CD4-positive, alpha-beta T cell treated with Interleukin-4 for 4 hours (primary cell): ENCODE measurements around the gene CAPN9.
"Not testable (repeated sequence)": the region's sequence is repeated elsewhere in the genome, so short reads cannot be mapped to it uniquely, and the experiment has no call there.

Source experiments
- DNase-seq: peaks from one replicate; pipeline ENCODE4 v3.0.0-alpha.2; 2020

Gene CAPN9

DNA sequence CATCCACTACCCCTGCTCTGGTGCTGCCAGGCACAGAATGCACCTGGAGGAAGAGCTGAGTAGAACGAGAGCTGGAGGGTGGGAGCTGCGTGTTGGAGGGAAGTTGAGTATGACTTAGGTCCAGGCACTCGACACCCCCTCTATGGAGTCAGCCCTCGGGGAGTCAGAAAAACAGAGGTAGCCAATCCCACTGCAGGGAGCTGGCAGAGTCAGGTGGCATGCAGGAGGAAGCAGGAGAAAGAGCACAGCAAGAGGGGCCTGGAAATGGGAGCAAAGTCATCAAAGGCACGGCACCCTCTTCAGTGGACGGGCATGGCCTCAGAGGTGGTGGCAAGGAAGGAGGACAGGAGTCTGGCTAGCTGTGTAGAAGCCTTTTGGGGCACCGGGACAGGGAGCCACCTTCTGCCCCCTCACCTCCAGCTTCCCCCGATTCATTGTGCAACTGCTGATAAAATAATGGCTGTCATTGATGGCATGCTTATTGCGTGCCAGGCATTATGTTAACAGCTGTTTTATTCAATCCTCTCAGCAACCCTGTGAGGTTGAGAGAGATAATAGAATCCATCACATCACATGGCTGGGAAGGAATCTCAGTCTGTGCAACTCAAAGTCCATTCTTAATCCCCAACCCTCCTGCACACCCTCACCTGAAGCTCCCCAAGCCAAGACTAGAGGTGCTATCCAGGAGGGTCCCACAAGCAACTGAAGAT, 79.1 kb downstream of the CAPN9 start:
- no peak for DNase-seq

DNA sequence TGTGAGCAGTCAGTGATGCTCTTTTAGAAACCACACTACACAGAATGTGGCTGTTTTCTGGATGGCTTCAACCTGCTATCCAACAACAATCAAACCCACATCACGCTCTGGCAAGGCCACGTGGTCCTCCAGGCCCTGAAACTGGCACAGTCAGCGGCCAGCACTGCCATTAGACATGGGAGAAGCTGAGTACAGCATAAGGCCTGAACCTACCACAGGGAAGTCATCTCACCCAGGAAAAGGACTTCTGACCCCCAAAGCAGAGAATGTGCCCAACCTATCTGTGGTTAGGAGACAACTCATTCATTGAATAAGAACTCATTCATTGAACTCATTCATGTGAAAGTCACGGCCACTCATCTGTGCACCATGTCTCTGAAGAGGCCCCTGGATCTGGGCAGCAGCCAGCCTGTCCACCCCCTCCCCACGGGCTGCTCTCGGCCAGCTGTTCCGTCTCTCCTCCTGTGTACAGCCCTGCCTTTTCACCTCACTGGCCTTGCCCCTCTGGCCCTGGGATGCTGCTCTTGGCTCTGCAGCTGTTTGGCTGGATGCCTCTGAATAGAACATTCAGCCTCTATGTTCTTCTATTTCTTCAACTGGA, 80.0 kb downstream of the CAPN9 start:
- no peak for DNase-seq

DNA sequence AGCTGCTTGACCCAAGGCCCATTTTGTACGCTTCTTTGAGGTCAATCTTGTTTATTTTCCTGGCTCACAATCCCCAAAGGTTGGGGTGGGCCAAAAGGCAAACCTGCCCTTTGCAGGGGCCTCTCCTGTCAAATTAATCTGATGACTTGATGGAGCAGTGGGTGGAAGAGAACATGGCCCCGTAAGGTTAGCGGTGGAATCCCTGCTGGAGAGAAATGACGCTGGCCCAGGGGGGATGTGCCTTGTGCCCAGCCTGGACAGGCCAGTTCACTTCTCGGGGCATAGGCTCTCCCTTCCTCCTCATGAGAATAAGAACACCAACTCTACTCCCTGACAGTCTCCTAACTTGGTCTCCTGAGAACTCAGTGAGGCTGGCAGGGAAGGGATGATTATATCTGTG, 80.6 kb downstream of the CAPN9 start:
- DNase-seq, result no peak

DNA sequence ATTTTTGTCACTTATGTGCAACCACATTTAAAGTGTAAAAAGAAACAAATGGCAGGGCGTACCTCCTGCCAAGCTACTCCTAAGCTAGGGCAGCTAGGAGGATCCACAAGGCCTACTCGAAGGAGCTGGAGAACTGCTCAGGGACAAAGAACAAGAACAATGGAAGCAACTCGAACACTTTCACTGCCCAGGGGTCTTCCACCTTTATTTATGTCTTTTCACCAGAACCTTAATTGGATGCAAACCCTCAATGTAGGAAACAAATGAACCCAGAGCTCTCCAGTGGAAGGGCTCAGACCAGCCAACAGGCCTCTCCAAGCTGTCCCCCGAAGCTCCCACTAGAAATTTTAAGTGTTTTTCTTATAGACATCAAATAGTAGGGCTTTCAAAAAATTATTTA, 81.2 kb downstream of the CAPN9 start:
- DNase-seq, result no peak

DNA sequence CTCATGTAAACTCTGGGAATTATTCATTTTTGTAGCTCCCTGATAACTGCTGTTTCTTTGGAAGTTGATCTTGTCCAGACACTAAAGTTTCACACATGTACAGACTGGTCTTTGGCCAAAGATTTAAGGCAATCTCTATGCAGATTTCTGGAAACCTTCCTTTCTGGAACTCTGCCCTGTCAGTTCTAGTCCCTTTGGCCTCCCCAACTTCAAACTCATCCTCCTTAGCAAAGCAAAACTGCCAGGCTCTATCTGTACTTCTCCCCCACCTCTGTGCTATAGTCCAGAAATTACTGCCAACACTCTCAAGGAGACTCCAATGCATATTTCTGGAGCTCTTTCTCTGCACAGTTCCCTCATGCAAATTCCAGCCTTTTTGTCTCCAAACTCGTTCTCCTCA, 84.6 kb downstream of the CAPN9 start:
- DNase-seq, result no peak

DNA sequence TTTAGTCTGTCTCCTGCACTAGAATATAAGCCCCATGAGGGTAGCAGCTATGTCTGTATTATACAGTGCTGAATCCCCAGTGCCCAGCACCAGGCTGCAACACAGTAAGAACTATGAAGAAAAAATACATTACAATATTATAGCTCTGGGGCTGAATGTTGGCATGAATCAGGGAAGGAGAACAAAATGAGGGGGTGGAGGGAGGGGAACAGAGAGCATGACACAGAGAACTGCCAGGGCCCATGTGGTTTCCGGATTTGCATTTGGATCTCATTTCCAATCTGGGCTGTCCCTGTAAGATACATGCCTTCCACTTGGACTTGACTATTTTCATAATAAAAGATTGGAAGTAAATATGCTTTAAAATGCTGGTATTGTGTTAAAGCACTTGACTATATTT, 85.3 kb downstream of the CAPN9 start:
- DNase-seq, result no peak

DNA sequence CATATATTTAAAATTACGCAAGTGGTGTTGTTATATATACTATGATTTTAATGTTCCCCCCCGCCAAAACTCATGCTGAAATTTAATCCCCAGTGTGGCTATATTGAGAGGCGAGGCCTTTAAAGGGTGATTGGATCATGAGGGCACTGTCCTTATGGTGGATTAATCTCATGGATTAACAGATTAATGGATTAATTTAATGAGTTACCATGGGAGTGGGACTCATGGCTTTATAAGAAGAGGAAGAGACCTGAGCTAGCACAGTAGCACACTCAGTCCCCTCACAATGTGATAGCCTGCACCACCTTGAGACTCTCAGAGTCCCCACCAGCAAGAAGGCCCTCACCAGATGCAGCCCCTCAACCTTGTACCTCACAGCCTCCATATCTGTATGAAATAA, 86.3 kb downstream of the CAPN9 start:
- DNase-seq, result no peak

DNA sequence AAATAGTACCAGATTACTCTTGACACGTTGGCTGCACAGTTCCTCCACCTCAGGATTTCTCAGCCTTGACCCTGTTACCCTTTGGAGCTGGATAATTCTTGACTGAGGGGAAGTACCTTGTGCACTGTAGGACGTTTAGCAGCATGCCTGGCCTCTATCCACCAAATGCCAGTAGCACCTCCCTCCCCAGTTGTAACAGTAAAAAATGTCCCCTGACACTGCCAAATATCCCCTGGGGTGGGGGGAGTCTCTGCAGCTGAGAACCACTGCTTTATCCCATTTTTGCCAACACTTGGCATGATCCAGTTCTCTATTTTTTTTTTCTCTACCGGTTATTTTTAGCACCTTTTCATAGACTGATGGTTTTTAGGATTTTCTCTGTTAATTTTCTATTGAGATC, 87.1 kb downstream of the CAPN9 start:
- DNase-seq, result no peak

DNA sequence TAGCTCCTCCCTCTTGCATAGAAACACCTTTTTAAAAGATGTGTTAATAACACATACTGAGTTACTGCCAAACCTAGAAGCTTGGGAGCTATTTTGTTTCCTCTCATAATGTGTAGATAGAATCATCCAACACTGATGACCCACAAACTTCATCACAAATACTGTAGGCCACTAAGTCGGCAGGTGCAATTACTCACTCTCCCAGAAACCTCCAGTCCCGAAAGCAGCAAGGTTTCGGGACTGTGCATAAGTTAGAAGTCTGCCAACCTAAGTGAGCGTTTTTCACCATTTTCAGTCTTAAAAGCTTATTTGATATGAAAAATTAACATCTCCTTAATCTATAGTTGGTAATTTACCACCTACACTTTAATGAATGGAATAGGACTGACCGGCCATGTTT, 89.2 kb downstream of the CAPN9 start:
- DNase-seq, result no peak

DNA sequence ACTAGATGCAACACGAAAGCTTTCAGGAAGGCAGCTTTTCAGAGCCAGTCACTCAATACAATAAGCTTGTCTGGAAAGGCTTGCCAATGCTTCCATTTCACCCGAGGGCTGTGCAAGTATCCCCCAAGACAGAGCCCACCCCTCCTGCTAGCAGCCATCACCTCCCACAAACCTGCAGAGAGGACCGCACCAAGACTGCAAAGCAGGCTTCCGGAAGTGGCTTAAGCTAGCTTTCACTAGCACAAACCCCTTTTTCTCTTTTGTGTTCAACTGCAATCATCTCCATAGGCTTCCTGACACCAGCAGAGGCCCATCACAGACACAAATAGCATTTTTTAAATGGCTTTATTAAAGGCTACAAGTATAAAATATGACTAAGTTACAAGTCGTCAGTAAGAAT, 89.6 kb downstream of the CAPN9 start:
- DNase-seq, result no peak

DNA sequence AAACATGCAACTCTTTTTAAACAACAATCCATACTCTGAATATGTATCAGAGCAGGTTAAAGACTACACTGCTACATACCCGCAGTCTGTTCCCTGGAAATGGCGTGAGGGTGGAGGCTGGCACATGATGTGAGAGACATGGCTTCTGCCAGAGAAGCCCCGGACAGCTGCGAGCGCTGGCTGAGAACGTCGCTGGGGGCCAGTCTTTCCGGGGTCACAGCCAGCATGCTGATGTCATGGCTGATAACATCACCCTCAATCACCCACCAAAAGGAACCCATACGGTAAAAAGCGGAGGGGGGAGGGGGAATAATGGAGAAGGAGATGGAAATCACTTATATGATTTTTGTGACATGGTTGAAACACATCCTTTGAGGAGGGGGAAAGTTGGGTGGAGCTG, 92.0 kb downstream of the CAPN9 start:
- DNase-seq, result no peak

DNA sequence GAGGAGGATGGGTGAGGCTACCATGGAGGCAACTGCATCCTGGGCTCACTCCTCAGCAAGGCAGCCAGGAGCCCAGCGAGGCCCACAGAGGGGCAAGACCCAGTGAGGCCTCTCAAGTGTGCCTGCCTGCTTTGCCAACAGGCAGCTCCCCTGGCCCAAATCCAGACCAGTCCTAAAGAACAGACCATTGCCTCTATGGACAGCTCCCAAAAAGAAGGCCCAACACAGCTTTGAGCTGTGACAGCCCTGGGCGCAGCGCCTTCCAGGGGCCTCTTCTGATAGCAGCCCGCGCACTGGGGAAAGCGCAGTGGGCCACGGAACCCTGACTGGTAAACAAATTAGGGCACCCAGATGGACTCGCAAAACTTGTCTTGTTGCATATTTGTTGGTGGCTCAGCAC, 95.6 kb downstream of the CAPN9 start:
- no peak for DNase-seq

DNA sequence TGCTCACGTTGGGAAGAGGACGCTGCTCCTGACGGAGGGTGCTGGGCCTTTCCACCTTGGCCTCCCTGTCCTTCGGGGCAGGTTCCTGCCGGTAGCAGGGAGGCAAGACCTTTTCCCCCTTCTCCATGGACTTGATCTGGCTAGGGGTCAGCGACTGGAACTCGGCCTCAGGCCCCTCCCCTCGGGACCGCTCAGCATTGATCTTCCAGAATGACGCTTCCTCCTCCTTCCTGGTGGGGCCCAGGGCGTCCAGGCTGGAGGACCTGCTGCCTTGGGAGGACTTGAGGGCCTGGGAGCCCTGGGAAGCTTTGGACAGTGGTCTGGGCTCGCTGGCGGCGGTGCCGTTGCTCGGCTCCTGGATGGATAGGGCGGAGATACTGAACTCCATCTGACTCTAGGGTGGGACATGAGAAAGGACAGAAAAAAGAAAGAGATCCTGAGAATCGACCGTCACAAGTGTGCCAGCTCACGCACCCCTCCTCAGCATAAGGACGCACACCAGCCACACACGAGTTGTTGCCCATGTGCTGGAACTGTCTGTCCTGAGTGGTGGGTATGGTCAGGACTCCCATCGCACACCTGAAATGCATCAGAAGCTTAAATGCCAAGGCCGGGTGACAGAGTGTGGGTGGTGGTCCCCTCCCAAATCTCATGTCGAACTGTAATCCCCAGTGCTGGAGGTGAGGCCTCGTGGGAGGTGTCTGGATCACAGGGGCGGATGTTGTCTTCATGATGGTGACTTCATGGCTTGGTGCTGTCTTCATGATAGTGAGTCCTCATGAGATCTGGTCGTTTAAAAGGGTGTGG, 96.5 kb downstream of the CAPN9 start:
- DNase-seq, result no peak

DNA sequence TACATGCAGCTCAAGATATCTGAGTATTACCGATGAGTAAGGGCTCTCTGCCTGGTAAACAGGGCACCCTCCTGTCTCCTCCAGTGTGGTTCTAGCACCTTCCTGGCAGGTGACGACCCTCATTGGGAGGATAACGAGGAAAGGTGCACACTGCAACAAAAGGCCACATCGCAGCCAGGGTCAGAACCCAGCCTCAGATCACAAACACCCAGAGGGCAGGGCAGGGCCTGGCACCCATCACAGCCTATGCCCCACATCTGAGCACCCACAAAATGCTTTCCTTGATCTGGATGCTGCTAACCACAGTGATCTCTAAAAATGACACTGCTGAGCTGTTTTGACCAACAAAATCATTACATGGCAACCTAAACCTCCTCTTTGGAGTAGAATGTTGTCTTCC, 97.4 kb downstream of the CAPN9 start:
- no peak for DNase-seq

DNA sequence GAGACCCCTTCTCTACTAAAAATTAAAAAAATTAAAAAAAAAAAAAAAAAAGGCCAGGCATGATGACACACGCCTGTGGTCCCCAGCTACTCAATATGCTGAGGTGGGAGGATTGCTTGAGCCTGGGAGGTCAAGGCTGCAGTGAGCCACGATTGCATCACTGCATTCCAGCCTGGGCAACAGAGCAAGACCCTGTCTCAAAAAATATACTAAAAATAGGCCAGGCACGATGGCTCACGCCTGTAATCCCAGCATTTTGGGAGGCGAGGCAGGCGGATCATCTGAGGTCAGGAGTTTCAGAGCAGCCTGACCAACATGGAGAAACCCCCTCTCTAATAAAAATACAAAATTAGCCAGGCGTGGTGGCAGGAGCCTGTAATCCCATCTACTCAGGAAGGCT, 98.0 kb downstream of the CAPN9 start:
- not testable (repeated sequence) for DNase-seq

DNA sequence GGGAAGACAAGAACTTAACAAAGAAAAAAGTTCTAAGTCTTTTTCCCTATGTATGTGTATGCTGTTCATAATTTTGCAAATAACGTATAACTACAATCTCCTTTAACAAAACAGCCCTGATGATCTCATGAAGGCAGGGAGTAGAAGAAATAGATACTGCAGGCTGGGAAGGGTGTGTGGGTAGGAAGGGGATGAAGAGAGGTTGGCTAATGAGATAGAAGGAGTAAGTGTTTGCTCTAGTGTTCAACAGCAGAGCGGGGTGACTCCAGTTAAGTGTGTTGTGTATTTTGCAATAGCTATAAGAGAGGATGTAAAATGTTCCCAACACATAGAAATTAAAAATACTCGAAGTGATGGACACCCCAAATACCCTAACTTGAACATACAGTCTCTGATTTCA, 101.0 kb downstream of the CAPN9 start:
- DNase-seq, result no peak

DNA sequence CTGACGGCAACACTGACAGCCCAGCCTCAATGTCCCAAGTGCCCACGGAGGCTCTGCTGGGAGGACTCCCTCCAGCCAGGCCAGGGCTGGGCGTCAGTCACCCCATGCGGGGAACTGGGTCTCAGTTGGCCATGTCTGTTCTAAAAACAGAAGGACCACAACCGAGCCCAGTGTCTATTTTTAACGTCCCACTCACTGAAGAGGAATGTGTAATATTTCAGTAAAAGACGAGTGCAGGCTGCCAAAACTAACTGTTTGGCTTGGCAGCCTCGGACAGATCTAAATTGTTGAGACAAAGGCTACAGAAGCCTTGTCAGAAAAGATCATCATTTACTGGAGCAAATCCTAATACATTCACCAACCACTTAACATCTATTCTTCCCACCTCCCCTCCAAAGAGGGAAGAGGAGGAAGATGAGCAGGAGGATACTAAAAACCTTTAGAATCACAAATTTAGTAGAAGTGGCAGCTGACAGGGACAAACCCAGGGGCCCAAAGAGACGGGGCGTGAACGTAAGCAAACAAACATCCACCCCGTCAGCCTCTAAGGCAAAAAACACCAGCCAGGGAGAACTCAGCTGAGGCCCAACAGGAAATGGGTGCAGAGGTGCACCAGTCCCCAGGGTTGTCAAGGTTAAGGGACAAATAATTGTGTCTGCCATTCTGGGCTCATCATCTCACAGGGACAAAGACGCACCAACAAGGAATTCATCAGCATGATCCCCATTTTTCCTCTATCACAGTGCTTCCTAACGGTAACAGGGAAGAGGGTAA, 102.5 kb downstream of the CAPN9 start:
- DNase-seq, result no peak

DNA sequence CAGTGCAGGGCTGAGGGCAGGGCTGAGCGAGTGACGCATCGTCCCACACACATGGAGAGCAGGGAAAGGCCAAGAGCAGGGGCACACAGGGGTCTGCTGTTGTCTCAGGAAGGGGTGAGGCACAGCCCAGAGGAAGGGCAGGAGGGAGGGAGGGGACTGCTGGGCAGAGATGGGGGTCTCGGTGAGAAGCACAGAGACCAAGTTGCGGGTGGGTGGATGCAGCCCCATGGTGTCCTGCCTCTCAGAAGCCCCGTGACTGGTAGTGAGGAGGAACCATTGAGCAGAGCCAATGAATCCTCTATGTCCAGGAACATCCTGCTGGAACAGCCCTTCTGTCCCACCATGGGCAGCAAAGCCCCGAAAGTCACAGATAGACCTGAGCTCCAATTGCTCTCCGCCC, 103.4 kb downstream of the CAPN9 start:
- DNase-seq, result no peak

DNA sequence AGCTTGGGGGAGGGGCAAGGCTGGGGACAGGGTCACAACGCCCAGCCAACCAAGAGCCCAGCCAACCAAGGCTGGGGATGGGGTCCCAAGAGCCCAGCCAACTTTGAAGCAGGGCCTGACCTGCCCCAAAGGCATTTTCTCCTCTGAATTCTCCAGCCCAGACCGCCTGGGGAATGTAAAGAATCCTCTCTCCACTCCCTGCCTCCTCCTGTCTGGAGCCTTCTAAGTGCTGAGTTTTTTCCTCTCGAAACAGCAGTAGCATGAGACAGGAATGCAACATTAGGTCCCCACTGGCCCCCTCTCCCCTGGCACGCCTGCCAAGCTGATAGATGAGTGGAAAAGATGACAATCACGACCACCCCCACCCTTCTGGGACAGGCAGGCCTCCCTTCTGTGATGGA, 104.1 kb downstream of the CAPN9 start:
- DNase-seq, result no peak
